Stimulated activated CD4-positive, alpha-beta T cell treated with anti-CD3 and anti-CD28 coated beads, Interleukin-1b, Interleukin-23, amount 100 ng/mL, for 1 hour (primary cell): ENCODE results near the gene MRPS5.
"Not testable (repeated sequence)": the region's sequence is repeated elsewhere in the genome, so short reads cannot be mapped to it uniquely, and the experiment has no call there.

ENCODE experiments used
- DNase-seq, 2 donors: peaks; one replicate each; pipeline ENCODE4 v3.0.0-alpha.2; 2020; ENCODE audit warnings: low read depth in 2 of 2

MRPS5 gene

GRCh38 chr2:95121407-95122196 lies at the start of gene MRPS5:
MRPS5 (minus strand) TSS chr2:95121808; CDS start chr2:95121791, 17 bp downstream.
- peak; percentile 64 to 82 for DNase-seq

GRCh38 chr2:95166065-95166763 lies 44.6 kb upstream of the MRPS5 start:
- no peak for DNase-seq

GRCh38 chr2:95165371-95166064 lies 43.9 kb upstream of the MRPS5 start, which contains the start of gene ZNF2:
ZNF2 (plus strand) TSS chr2:95165809; CDS start chr2:95176227, 10,418 bp downstream.
- peak; percentile 89 to 90 for DNase-seq

- no peak for DNase-seq
Observed at GRCh38 chr2:95165030-95165370, 43.4 kb upstream of the MRPS5 start.

GRCh38 chr2:95159690-95160449 lies 38.3 kb upstream of the MRPS5 start, which contains the start of gene ZNF514:
ZNF514 (minus strand) TSS chr2:95159848; CDS start chr2:95153253, 6,595 bp downstream.
- DNase-seq: peak; percentile 41 to 44

GRCh38 chr2:95158891-95159619 lies 37.4 kb upstream of the MRPS5 start:
- no peak for DNase-seq

- no peak for DNase-seq
Observed at GRCh38 chr2:95158441-95158840, 36.8 kb upstream of the MRPS5 start.

- no peak for DNase-seq
Observed at GRCh38 chr2:95149397-95149984, 27.9 kb upstream of the MRPS5 start.

GRCh38 chr2:95143838-95144237 lies 22.2 kb upstream of the MRPS5 start:
- DNase-seq: no peak

- DNase-seq: no peak
Observed at GRCh38 chr2:95138702-95139101, 17.1 kb upstream of the MRPS5 start.

- DNase-seq: no peak
Observed at GRCh38 chr2:95122197-95122551, 566 bp upstream of the MRPS5 start.

- DNase-seq: no peak
Observed at GRCh38 chr2:95121093-95121406, 558 bp downstream of the MRPS5 start.

GRCh38 chr2:95115418-95115817 lies 6.2 kb downstream of the MRPS5 start:
- DNase-seq: peak; percentile 38 to 46

- DNase-seq: no peak
Observed at GRCh38 chr2:95113464-95113863, 8.1 kb downstream of the MRPS5 start.

GRCh38 chr2:95110395-95110794 lies 11.2 kb downstream of the MRPS5 start:
- no peak for DNase-seq

GRCh38 chr2:95109260-95109659 lies 12.3 kb downstream of the MRPS5 start:
- DNase-seq: no peak

- DNase-seq: no peak
Observed at GRCh38 chr2:95106081-95106480, 15.5 kb downstream of the MRPS5 start.

GRCh38 chr2:95104606-95105005 lies 17.0 kb downstream of the MRPS5 start:
- DNase-seq: no peak

GRCh38 chr2:95099910-95100309 lies 21.7 kb downstream of the MRPS5 start:
- DNase-seq: no peak

- DNase-seq: not testable (repeated sequence)
Observed at GRCh38 chr2:95098273-95098672, 23.3 kb downstream of the MRPS5 start.
